ENCODE measurements around the gene RPS6KB1. TPM values are rescaled to one million over a fixed set of nuclear protein-coding genes. Genes with fewer than 3 reads are reported as not detected.
A peak's percentile ranks its signal among the peaks of the same experiment; 100 is the strongest.
"Not testable (repeated sequence)": the region's sequence is repeated elsewhere in the genome, so short reads cannot be mapped to it uniquely, and the experiment has no call there.

The RPS6KB1 gene
- total RNA-seq: 10 to 100 TPM; 65.8 to 68.8 TPM

- Mint-ChIP-seq H3K9me3 (no peaks in the 10 kb centered on the region), H3K27ac (peak within 1 kb of the TSS; percentile 99), H3K4me1 (ENCODE audit: low read depth) (peaks cover 66% of the 10 kb centered on the region), H3K27me3 (ENCODE audit: low read depth) (no peaks in the 10 kb centered on the region), H3K4me3 (peak within 1 kb of the TSS; percentile 96 to 99), H3K36me3 (ENCODE audit: insufficient read depth in 2 of 2) (peaks cover 12% of the 10 kb centered on the region in 2 donors)
- peak; percentile 95 to 97 for DNase-seq
- ATAC-seq (replicated peaks in 1 of 2): peak; percentile 95 to 96
Measured at GRCh38 chr17:59892924-59893675, at the start of gene RPS6KB1, which contains the start of gene TUBD1. Gene RPS6KB1, plus strand, starts transcription at chr17:59893121. Its CDS starts 64 bp downstream, at chr17:59893185. Gene TUBD1, minus strand, starts transcription at chr17:59892943. Its CDS starts 1,941 bp downstream, at chr17:59891002.

GRCh38 chr17:59844884-59845594 lies 47.9 kb upstream of the RPS6KB1 start:
- Mint-ChIP-seq H3K4me3 (peak overlapping the region; percentile 53 to 72), H3K9me3 (no peaks in the 10 kb centered on the region), H3K27ac (peak overlapping the region; percentile 95), H3K27me3 (ENCODE audit: low read depth) (no peaks in the 10 kb centered on the region), H3K36me3 (ENCODE audit: insufficient read depth in 2 of 2) (peaks cover 21 to 26% of the 10 kb centered on the region in 2 donors), H3K4me1 (ENCODE audit: low read depth) (peaks cover 95% of the 10 kb centered on the region)
- DNase-seq (no peak), ATAC-seq (replicated peaks in 1 of 2) (no peak)

GRCh38 chr17:59845595-59846393 lies 47.1 kb upstream of the RPS6KB1 start:
- Mint-ChIP-seq H3K27ac (peak overlapping the region; percentile 95), H3K36me3 (ENCODE audit: insufficient read depth in 2 of 2) (peaks cover 16 to 19% of the 10 kb centered on the region in 2 donors), H3K4me3 (peak overlapping the region; percentile 53 to 72), H3K4me1 (ENCODE audit: low read depth) (peaks cover 99% of the 10 kb centered on the region), H3K9me3 (no peaks in the 10 kb centered on the region), H3K27me3 (ENCODE audit: low read depth) (no peaks in the 10 kb centered on the region)
- DNase-seq: peak; percentile 47 to 52
- peak; percentile 4 to 8 for ATAC-seq (replicated peaks in 1 of 2)

GRCh38 chr17:59846394-59847165 lies 46.3 kb upstream of the RPS6KB1 start:
- H3K4me3 Mint-ChIP-seq: peak overlapping the region; percentile 53 to 72
- ATAC-seq (replicated peaks in 1 of 2) (peak; percentile 35 to 41), DNase-seq (peak in 1 of 2 donors; percentile 50)
- peaks cover 94% of the 10 kb centered on the region for H3K4me1 Mint-ChIP-seq (ENCODE audit: low read depth)
- peak overlapping the region; percentile 84 for H3K27ac Mint-ChIP-seq
- no peaks in the 10 kb centered on the region for H3K27me3 Mint-ChIP-seq (ENCODE audit: low read depth)
- no peaks in the 10 kb centered on the region for H3K9me3 Mint-ChIP-seq
- H3K36me3 Mint-ChIP-seq (ENCODE audit: insufficient read depth in 2 of 2): peaks cover 10 to 11% of the 10 kb centered on the region in 2 donors

GRCh38 chr17:59848385-59848668 lies 44.6 kb upstream of the RPS6KB1 start:
- H3K27ac Mint-ChIP-seq: peak overlapping the region; percentile 85
- peaks cover 4 to 7% of the 10 kb centered on the region in 2 donors for H3K36me3 Mint-ChIP-seq (ENCODE audit: insufficient read depth in 2 of 2)
- H3K4me1 Mint-ChIP-seq (ENCODE audit: low read depth): peaks cover 94% of the 10 kb centered on the region
- ATAC-seq (replicated peaks in 1 of 2) (no peak), DNase-seq (no peak)
- H3K4me3 Mint-ChIP-seq: peak overlapping the region; percentile 60 to 69
- no peaks in the 10 kb centered on the region for H3K27me3 Mint-ChIP-seq (ENCODE audit: low read depth)
- H3K9me3 Mint-ChIP-seq: no peaks in the 10 kb centered on the region

- peak; percentile 80 to 89 for DNase-seq
- H3K9me3 Mint-ChIP-seq: no peaks in the 10 kb centered on the region
- peaks cover 94% of the 10 kb centered on the region for H3K4me1 Mint-ChIP-seq (ENCODE audit: low read depth)
- peak; percentile 60 to 78 for ATAC-seq (replicated peaks in 1 of 2)
- H3K36me3 Mint-ChIP-seq (ENCODE audit: insufficient read depth in 2 of 2): peaks cover 6 to 7% of the 10 kb centered on the region in 2 donors
- H3K27me3 Mint-ChIP-seq (ENCODE audit: low read depth): no peaks in the 10 kb centered on the region
- peak overlapping the region; percentile 85 for H3K27ac Mint-ChIP-seq
- H3K4me3 Mint-ChIP-seq: peak overlapping the region; percentile 60 to 69
Measured at GRCh38 chr17:59848778-59849177, 44.1 kb upstream of the RPS6KB1 start.

- not testable (repeated sequence) for H3K27me3 Mint-ChIP-seq (ENCODE audit: low read depth); H3K36me3 Mint-ChIP-seq (ENCODE audit: insufficient read depth in 2 of 2); ATAC-seq (replicated peaks in 1 of 2); H3K4me3 Mint-ChIP-seq; H3K9me3 Mint-ChIP-seq; DNase-seq
- Mint-ChIP-seq H3K4me1 (ENCODE audit: low read depth) (peaks cover 86% of the 10 kb centered on the region), H3K27ac (peak overlapping the region; percentile 70)
Measured at GRCh38 chr17:59850311-59850710, 42.6 kb upstream of the RPS6KB1 start.

- no peak for DNase-seq
- no peak for ATAC-seq (replicated peaks in 1 of 2)
- Mint-ChIP-seq H3K4me1 (ENCODE audit: low read depth) (peaks cover 77% of the 10 kb centered on the region), H3K27ac (peak overlapping the region; percentile 58), H3K36me3 (ENCODE audit: insufficient read depth in 2 of 2) (peaks cover 6 to 7% of the 10 kb centered on the region in 2 donors), H3K27me3 (ENCODE audit: low read depth) (no peaks in the 10 kb centered on the region), H3K4me3 (no peak overlapping the region), H3K9me3 (no peaks in the 10 kb centered on the region)
Measured at GRCh38 chr17:59851439-59852375, 41.2 kb upstream of the RPS6KB1 start.

- H3K4me1 Mint-ChIP-seq (ENCODE audit: low read depth): peaks cover 72% of the 10 kb centered on the region
- peak overlapping the region; percentile 58 for H3K27ac Mint-ChIP-seq
- H3K9me3 Mint-ChIP-seq; ATAC-seq (replicated peaks in 1 of 2); H3K36me3 Mint-ChIP-seq (ENCODE audit: insufficient read depth in 2 of 2); DNase-seq; H3K27me3 Mint-ChIP-seq (ENCODE audit: low read depth): not testable (repeated sequence)
- peak overlapping the region in 1 of 2 donors; percentile 47 for H3K4me3 Mint-ChIP-seq
Measured at GRCh38 chr17:59852847-59853167, 40.1 kb upstream of the RPS6KB1 start.

GRCh38 chr17:59853168-59853918 lies 39.6 kb upstream of the RPS6KB1 start:
- H3K9me3 Mint-ChIP-seq: no peaks in the 10 kb centered on the region
- ATAC-seq (replicated peaks in 1 of 2) (peak; percentile 53 to 75), DNase-seq (peak; percentile 58 to 74)
- peaks cover 70% of the 10 kb centered on the region for H3K4me1 Mint-ChIP-seq (ENCODE audit: low read depth)
- peak overlapping the region; percentile 41 to 47 for H3K4me3 Mint-ChIP-seq
- peaks cover 2 to 4% of the 10 kb centered on the region in 2 donors for H3K36me3 Mint-ChIP-seq (ENCODE audit: insufficient read depth in 2 of 2)
- no peaks in the 10 kb centered on the region for H3K27me3 Mint-ChIP-seq (ENCODE audit: low read depth)
- peak overlapping the region; percentile 58 for H3K27ac Mint-ChIP-seq
